Bronchial smooth muscle cell (primary cell): ENCODE measurements around the gene MRPL58. TPM values are rescaled to one million over a fixed set of nuclear protein-coding genes. Genes with fewer than 3 reads are reported as not detected.

ENCODE experiments used
- total RNA-seq: library from RNA; depleted of rRNA; stranded (reverse); fragments of >200 nt; gene quantifications from 2 replicates; pipeline ENCODE4 v1.2.1, GENCODE V29; 2014

MRPL58 gene
- total RNA-seq, result 29.3 and 34.4 TPM in 2 replicates

GRCh38 chr17:75012346-75013091 lies at the start of gene MRPL58:
Gene MRPL58, plus strand, starts transcription at chr17:75012670. Its CDS starts 17 bp downstream, at chr17:75012687.

GRCh38 chr17:74972107-74972972 lies 40.1 kb upstream of the MRPL58 start, which contains the start of gene HID1:
Gene HID1, minus strand, starts transcription at chr17:74972759. Its CDS starts 103 bp downstream, at chr17:74972656.

GRCh38 chr17:74987418-74987908 lies 25.0 kb upstream of the MRPL58 start, which contains the start of gene CDR2L:
Gene CDR2L, plus strand, starts transcription at chr17:74987632. Its CDS starts 412 bp downstream, at chr17:74988044.

GRCh38 chr17:75046407-75047289 lies 34.2 kb downstream of the MRPL58 start, which contains the start of the genes ATP5PD and KCTD2:
Gene ATP5PD, minus strand, starts transcription at chr17:75046969. Its CDS starts 4,319 bp downstream, at chr17:75042650.
Gene KCTD2, plus strand, starts transcription at chr17:75047225. Its CDS starts 26 bp downstream, at chr17:75047251.

Other genes with a start within 250 kb of the MRPL58 start
- gene NAT9, start 236.3 kb upstream of the MRPL58 start, total RNA-seq, result 39.1 and 46.7 TPM in 2 replicates
- gene GRIN2C, start 152.8 kb upstream of the MRPL58 start, total RNA-seq, result 0.16 and 0.26 TPM in 2 replicates
- gene FDXR, start 139.7 kb upstream of the MRPL58 start, total RNA-seq, result 62.7 and 67.5 TPM in 2 replicates
- not detected in 2 replicates for gene FADS6, start 119.0 kb upstream of the MRPL58 start, total RNA-seq
- under 0.01 and 0.09 TPM in 2 replicates for gene USH1G, start 89.4 kb upstream of the MRPL58 start, total RNA-seq
- gene OTOP2, start 88.4 kb upstream of the MRPL58 start, total RNA-seq, result not detected in 2 replicates
- not detected in 2 replicates for gene OTOP3, start 76.8 kb upstream of the MRPL58 start, total RNA-seq
- 0.16 and 0.52 TPM in 2 replicates for gene HID1, start 39.9 kb upstream of the MRPL58 start, total RNA-seq
- gene CDR2L, start 25.0 kb upstream of the MRPL58 start, total RNA-seq, result 5.5 and 6.4 TPM in 2 replicates
- 279 and 442 TPM in 2 replicates for gene ATP5PD, start 34.3 kb downstream of the MRPL58 start, total RNA-seq
- gene KCTD2, start 34.6 kb downstream of the MRPL58 start, total RNA-seq, result 10.6 and 12.8 TPM in 2 replicates
- gene SLC16A5, start 75.3 kb downstream of the MRPL58 start, total RNA-seq, result 4.7 and 10.6 TPM in 2 replicates
- gene ARMC7, start 97.3 kb downstream of the MRPL58 start, total RNA-seq, result 1.7 and 1.8 TPM in 2 replicates
- 16.4 and 35.6 TPM in 2 replicates for gene NT5C, start 119.1 kb downstream of the MRPL58 start, total RNA-seq
- 24.1 and 39.9 TPM in 2 replicates for gene JPT1, start 141.8 kb downstream of the MRPL58 start, total RNA-seq
- 134 and 198 TPM in 2 replicates for gene SUMO2, start 170.3 kb downstream of the MRPL58 start, total RNA-seq
- 21.1 and 22.6 TPM in 2 replicates for gene NUP85, start 193.0 kb downstream of the MRPL58 start, total RNA-seq
- 11.5 and 17.8 TPM in 2 replicates for gene GGA3, start 248.9 kb downstream of the MRPL58 start, total RNA-seq
- 43.1 and 46.0 TPM in 2 replicates for gene MRPS7, start 249.2 kb downstream of the MRPL58 start, total RNA-seq